Mesothelial cell of epicardium (in vitro differentiated cells): Measurements from ENCODE around the gene NTF4. TPM values are rescaled to one million over a fixed set of nuclear protein-coding genes. Genes with fewer than 3 reads are reported as not detected.
"Not testable (repeated sequence)": the region's sequence is repeated elsewhere in the genome, so short reads cannot be mapped to it uniquely, and the experiment has no call there.

ENCODE experiments used
- DNase-seq, 2 experiments: peaks; one replicate each; pipeline ENCODE4 v3.0.0; 2021; ENCODE audit warnings: low spot score in 2 of 2; ENCODE audit not compliant: unreplicated experiment in 2 of 2
- H3K27ac Mint-ChIP-seq: 2 replicates; pipeline ENCODE4 v1.8.0; 2021; ENCODE audit warnings: mixed read lengths
- H3K27me3 Mint-ChIP-seq: 2 replicates; pipeline ENCODE4 v1.8.0; 2021; ENCODE audit warnings: low read depth, mixed read lengths
- H3K36me3 Mint-ChIP-seq: 2 replicates; pipeline ENCODE4 v1.8.0; 2021; ENCODE audit warnings: mixed read lengths
- H3K4me1 Mint-ChIP-seq: 2 replicates; pipeline ENCODE4 v1.8.0; 2021; ENCODE audit warnings: mixed read lengths
- H3K4me3 Mint-ChIP-seq: 2 replicates; pipeline ENCODE4 v1.8.0; 2021; ENCODE audit warnings: mild to moderate bottlenecking, moderate library complexity, mixed read lengths
- H3K9me3 Mint-ChIP-seq: 2 replicates; pipeline ENCODE4 v1.8.0; 2021; ENCODE audit warnings: mixed read lengths
- CTCF ChIP-seq: fragments of 200-600 bp; sonication (generic); IDR thresholded peaks from one replicate; pipeline ENCODE4 v1.5.0; 2021; ENCODE audit warnings: antibody characterized with exemption; ENCODE audit not compliant: unreplicated experiment
- total RNA-seq: library from RNA; stranded (reverse); gene quantifications from 3 replicates; pipeline ENCODE4 v1.2.1, GENCODE V29; 2021

NTF4 gene
- total RNA-seq, 1 donor from 2014 or later: 48.5 TPM

GRCh38 chr19:49058562-49058961 is 6.1 kb downstream of the NTF4 start:
- peaks cover 26% of the 10 kb centered on the region for H3K27me3 Mint-ChIP-seq
- peaks cover 4% of the 10 kb centered on the region for H3K36me3 Mint-ChIP-seq

GRCh38 chr19:49057636-49058234 is 6.9 kb downstream of the NTF4 start, which contains the start of gene CGB7:
TSS of gene CGB7 (minus strand) at chr19:49057749. CDS start at chr19:49055375, 2,374 bp downstream.
- Mint-ChIP-seq H3K27ac (no peak within 1 kb of the TSS), H3K9me3 (no peaks in the 10 kb centered on the region), H3K4me3 (peak within 1 kb of the TSS; percentile 70), H3K4me1 (peaks cover 18% of the 10 kb centered on the region), H3K36me3 (peaks cover 4% of the 10 kb centered on the region), H3K27me3 (peaks cover 26% of the 10 kb centered on the region)
- peak in 1 of 2 experiments; percentile 61 for DNase-seq
- TF ChIP-seq CTCF: no peak

More at GRCh38 chr19:49058562-49058961, 6.1 kb downstream of the NTF4 start:
- Mint-ChIP-seq H3K4me1 (peaks cover 22% of the 10 kb centered on the region), H3K4me3 (peak overlapping the region; percentile 70), H3K9me3 (no peaks in the 10 kb centered on the region), H3K27ac (no peak overlapping the region)
- no peak for DNase-seq
- no peak for TF ChIP-seq CTCF

GRCh38 chr19:49056902-49057596 is 7.6 kb downstream of the NTF4 start:
- H3K4me3 Mint-ChIP-seq: peak overlapping the region; percentile 70
- DNase-seq, H3K27ac Mint-ChIP-seq, H3K36me3 Mint-ChIP-seq, H3K9me3 Mint-ChIP-seq: not testable (repeated sequence)
- H3K27me3 Mint-ChIP-seq: peaks cover 26% of the 10 kb centered on the region
- H3K4me1 Mint-ChIP-seq: peaks cover 18% of the 10 kb centered on the region

GRCh38 chr19:49056101-49056901 is 8.3 kb downstream of the NTF4 start:
- peaks cover 18% of the 10 kb centered on the region for H3K4me1 Mint-ChIP-seq
- H3K27ac Mint-ChIP-seq: no peak overlapping the region
- peak overlapping the region; percentile 70 for H3K4me3 Mint-ChIP-seq
- no peaks in the 10 kb centered on the region for H3K9me3 Mint-ChIP-seq
- peak; percentile 17 for TF ChIP-seq CTCF
- DNase-seq: peak in 1 of 2 experiments; percentile 72
- H3K36me3 Mint-ChIP-seq: peaks cover 4% of the 10 kb centered on the region
- H3K27me3 Mint-ChIP-seq: peaks cover 26% of the 10 kb centered on the region

- H3K4me3 Mint-ChIP-seq, DNase-seq, H3K36me3 Mint-ChIP-seq, H3K4me1 Mint-ChIP-seq, H3K27ac Mint-ChIP-seq, H3K9me3 Mint-ChIP-seq, H3K27me3 Mint-ChIP-seq: not testable (repeated sequence)
Measured at GRCh38 chr19:49050376-49051033, 14.1 kb downstream of the NTF4 start.

- not testable (repeated sequence) for H3K4me3 Mint-ChIP-seq, H3K9me3 Mint-ChIP-seq, DNase-seq, H3K27me3 Mint-ChIP-seq, H3K4me1 Mint-ChIP-seq, H3K36me3 Mint-ChIP-seq, H3K27ac Mint-ChIP-seq
Measured at GRCh38 chr19:49049834-49050233, 14.8 kb downstream of the NTF4 start.

GRCh38 chr19:49049011-49049410 is 15.6 kb downstream of the NTF4 start, which contains the start of gene CGB8:
TSS of gene CGB8 (minus strand) at chr19:49049111. CDS start at chr19:49048739, 372 bp downstream.
- not testable (repeated sequence) for H3K4me1 Mint-ChIP-seq, H3K36me3 Mint-ChIP-seq, H3K27ac Mint-ChIP-seq, H3K4me3 Mint-ChIP-seq, H3K27me3 Mint-ChIP-seq, DNase-seq, H3K9me3 Mint-ChIP-seq

- not testable (repeated sequence) for DNase-seq, H3K36me3 Mint-ChIP-seq, H3K4me3 Mint-ChIP-seq, H3K27me3 Mint-ChIP-seq, H3K9me3 Mint-ChIP-seq, H3K27ac Mint-ChIP-seq, H3K4me1 Mint-ChIP-seq
Measured at GRCh38 chr19:49043548-49043947, 21.1 kb downstream of the NTF4 start, which contains the start of gene CGB5. TSS of gene CGB5 (plus strand) at chr19:49043848. CDS start at chr19:49044210, 362 bp downstream.

- not testable (repeated sequence) for DNase-seq, H3K4me3 Mint-ChIP-seq, H3K27ac Mint-ChIP-seq, H3K27me3 Mint-ChIP-seq, H3K9me3 Mint-ChIP-seq, H3K36me3 Mint-ChIP-seq, H3K4me1 Mint-ChIP-seq
Measured at GRCh38 chr19:49042666-49043065, 22.0 kb downstream of the NTF4 start.
